A549 (cell line): ENCODE measurements around the gene NFIL3.

Source experiments
- BCL3 ChIP-seq: fragments of >200 bp; sonication (Bioruptor Twin); formaldehyde crosslinking; IDR thresholded peaks from 3 replicates; pipeline ENCODE4 v1.6.1; 2016
- RCOR1 ChIP-seq: fragments of 150-350 bp; IDR thresholded peaks from 2 replicates; pipeline ENCODE4 v1.6.1; 2014; ENCODE audit warnings: antibody characterized with exemption, low read length, low read depth
- TF ChIP-seq, protein P1 (sequence below): fragments of >200 bp; sonication (Bioruptor Twin); formaldehyde crosslinking; IDR thresholded peaks from 3 replicates; pipeline ENCODE4 v1.5.1; 2016

- TF ChIP-seq BCL3: no peak
- TF ChIP-seq RCOR1: no peak
- TF ChIP-seq, protein P1, sequence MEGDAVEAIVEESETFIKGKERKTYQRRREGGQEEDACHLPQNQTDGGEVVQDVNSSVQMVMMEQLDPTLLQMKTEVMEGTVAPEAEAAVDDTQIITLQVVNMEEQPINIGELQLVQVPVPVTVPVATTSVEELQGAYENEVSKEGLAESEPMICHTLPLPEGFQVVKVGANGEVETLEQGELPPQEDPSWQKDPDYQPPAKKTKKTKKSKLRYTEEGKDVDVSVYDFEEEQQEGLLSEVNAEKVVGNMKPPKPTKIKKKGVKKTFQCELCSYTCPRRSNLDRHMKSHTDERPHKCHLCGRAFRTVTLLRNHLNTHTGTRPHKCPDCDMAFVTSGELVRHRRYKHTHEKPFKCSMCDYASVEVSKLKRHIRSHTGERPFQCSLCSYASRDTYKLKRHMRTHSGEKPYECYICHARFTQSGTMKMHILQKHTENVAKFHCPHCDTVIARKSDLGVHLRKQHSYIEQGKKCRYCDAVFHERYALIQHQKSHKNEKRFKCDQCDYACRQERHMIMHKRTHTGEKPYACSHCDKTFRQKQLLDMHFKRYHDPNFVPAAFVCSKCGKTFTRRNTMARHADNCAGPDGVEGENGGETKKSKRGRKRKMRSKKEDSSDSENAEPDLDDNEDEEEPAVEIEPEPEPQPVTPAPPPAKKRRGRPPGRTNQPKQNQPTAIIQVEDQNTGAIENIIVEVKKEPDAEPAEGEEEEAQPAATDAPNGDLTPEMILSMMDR: no peak
Observed at GRCh38 chr9:91412941-91413340, 10.7 kb downstream of the NFIL3 start.
